SK-N-MC (cell line): ENCODE data around the gene ANKRD23.

Experiments used
- DNase-seq: peaks from one replicate; pipeline ENCODE4 v3.0.0-alpha.2; 2011; ENCODE audit warnings: low read depth, low spot score
- H3K27ac ChIP-seq: fragments of 200-600 bp; sonication (generic); 2 replicates; pipeline ENCODE4 v1.5.1; 2016; ENCODE audit warnings: mixed run types
- H3K36me3 ChIP-seq: fragments of 200-600 bp; sonication (generic); 2 replicates; pipeline ENCODE4 v1.6.1; 2017; ENCODE audit warnings: antibody characterized with exemption, low read length, mixed read lengths; ENCODE audit not compliant: insufficient read depth
- H3K4me3 ChIP-seq: fragments of 200-600 bp; sonication (generic); 2 replicates; pipeline ENCODE4 v1.5.1; 2016
- H3K9ac ChIP-seq: fragments of 200-600 bp; sonication (generic); 2 replicates; pipeline ENCODE4 v1.8.0; 2017; ENCODE audit warnings: mixed run types, mixed read lengths; ENCODE audit not compliant: insufficient read length
- H3K9me3 ChIP-seq: fragments of 200-600 bp; sonication (generic); 2 replicates; pipeline ENCODE4 v1.6.1; 2017; ENCODE audit warnings: low read depth, mild to moderate bottlenecking, antibody characterized with exemption, low read length, moderate library complexity, mixed read lengths
- EZH2 ChIP-seq: fragments of 200-600 bp; sonication (generic); IDR thresholded peaks from one replicate; pipeline ENCODE4 v1.6.1; 2017; ENCODE audit warnings: antibody characterized with exemption
- FOXP2 ChIP-seq: optimal IDR thresholded peaks from 2 replicates; pipeline ENCODE3; 2011; ENCODE audit warnings: mild to moderate bottlenecking, moderate library complexity; ENCODE audit not compliant: insufficient read depth; ENCODE audit errors: extremely low read length, control extremely low read depth
- POLR2AphosphoS5 ChIP-seq: IDR thresholded peaks from 2 replicates; pipeline ENCODE4 v1.6.1; 2012; ENCODE audit warnings: mild to moderate bottlenecking, low read depth, low read length, borderline replicate concordance

The ANKRD23 gene

DNA sequence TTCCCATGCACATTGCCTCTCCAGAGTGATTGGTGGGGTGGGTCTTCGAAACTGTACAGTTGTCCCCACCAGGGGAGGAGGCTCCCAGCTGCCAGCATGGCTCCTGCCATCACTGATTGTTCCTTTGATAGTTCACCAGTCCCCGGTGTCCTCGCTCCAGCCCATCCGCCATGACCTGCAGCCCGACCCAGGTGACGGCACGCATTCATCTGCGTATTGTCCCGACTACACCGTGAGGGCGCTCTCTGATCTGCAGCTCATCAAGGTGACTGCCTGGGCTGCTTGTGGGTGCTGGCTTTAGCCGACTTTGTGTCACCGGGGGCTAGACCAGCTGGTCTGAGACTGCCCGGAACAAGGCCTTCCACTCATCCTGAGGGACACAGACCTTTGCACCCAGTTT, 15.4 kb downstream of the ANKRD23 start:
- no peak overlapping the region for H3K9ac ChIP-seq
- peaks cover 15% of the 10 kb centered on the region; the same call in 1 of the 2 replicates for H3K36me3 ChIP-seq
- H3K4me3 ChIP-seq, result no peak overlapping the region
- TF ChIP-seq FOXP2, result no peak
- no peak for TF ChIP-seq POLR2AphosphoS5
- no peak for TF ChIP-seq EZH2
- no peak for DNase-seq
- no peaks in the 10 kb centered on the region for H3K9me3 ChIP-seq
- H3K27ac ChIP-seq, result no peak overlapping the region

DNA sequence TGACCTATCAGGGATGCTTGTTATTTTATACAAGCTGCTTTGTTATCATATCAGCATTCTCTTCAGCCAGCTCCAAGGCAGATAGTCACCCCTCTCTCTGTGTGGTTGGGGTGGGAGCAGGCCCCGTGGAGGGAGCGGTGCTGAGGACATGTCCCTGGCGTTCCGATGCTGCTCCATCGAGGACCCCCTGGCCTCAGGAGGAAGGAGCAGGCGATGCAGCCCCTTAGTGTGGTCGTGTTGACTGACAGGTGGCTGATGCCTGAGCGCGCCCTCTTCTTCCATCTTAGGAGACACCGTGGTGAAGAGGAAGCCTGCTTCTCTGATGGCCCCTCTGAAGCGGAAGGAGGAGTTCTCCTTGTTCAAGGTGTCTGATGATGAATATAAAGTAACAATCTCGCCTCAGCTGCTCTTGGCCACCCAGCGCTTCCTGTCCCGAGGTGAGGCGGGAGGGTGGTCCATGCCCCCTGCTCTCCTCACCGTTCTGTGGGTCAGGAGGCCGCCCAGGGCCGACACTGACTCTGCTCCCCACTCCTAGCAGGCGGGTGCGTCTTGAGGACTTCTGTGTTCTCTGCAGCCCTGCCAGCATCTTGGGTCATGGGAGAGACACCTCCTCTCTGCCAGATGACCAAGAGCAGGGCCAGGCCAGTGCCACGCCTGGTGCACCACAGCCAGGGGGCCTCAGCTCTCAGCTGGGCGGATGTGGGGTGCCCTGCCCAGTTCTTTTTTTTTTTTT, 17.1 kb downstream of the ANKRD23 start:
- Histone ChIP-seq H3K4me3 (no peak overlapping the region), H3K9ac (no peak overlapping the region), H3K27ac (no peak overlapping the region), H3K36me3 (peaks cover 15% of the 10 kb centered on the region; the same call in 1 of the 2 replicates), H3K9me3 (no peaks in the 10 kb centered on the region)
- DNase-seq, result no peak
- TF ChIP-seq EZH2, result no peak
- no peak for TF ChIP-seq POLR2AphosphoS5
- TF ChIP-seq FOXP2, result no peak

DNA sequence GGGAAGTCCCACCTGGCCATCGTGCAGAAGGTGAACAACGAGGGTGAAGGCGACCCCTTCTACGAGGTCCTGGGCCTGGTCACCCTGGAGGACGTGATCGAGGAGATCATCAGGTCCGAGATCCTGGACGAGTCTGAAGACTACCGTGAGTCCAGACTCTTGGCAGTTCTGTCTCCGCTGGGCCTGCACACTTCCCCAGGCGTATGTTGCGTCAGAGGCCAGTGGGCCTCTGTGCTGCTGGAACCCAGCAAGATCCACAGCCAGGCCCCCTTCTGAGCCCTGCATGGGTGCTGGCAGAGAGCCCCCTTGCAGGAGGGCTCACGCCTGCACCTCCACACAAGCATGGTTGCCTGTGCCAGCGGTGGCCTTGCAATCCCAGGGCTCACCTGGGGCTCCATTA, 18.8 kb downstream of the ANKRD23 start:
- no peak overlapping the region for H3K4me3 ChIP-seq
- DNase-seq, result no peak
- peaks cover 8% of the 10 kb centered on the region; the same call in 1 of the 2 replicates for H3K36me3 ChIP-seq
- H3K9ac ChIP-seq, result no peak overlapping the region
- no peak for TF ChIP-seq FOXP2
- H3K9me3 ChIP-seq, result no peaks in the 10 kb centered on the region
- H3K27ac ChIP-seq, result no peak overlapping the region

DNA sequence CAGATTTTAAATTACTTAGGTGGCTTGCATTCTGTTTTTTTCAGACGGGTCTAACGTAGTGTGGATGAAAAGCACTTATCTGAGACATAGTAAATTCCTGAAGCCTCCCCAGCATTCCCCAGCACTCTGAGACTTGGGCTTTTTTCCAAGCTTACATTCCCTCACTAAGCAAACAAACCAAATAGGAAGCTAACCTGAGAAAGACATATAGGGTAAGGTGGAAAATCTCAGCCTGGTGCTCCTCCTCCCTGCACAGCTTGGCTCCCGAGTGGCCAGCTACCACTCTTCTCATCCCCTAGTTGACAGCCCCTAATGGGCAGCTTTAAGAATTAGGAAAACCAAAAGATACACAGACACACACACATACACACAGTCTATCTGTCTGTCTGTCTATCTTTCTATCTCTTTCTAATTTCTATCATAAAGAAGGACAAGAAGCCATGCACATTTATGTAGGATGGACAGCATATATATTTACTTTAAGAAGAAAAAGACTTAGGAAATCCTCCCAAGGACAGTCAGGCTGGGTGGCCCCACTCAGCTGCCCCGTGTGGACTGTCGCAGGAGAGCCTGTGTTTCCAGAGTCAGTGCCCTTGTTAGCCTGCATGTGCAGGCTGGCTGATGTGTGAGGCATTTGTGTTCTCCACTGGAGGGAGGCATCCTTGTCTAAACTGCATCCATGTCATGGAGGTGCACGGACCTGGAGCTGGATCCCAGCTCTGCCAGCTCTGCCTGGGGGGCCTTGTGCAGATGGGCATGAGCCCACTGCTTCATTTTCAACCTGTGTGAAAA, 19.5 kb downstream of the ANKRD23 start:
- DNase-seq, result no peak
- H3K9me3 ChIP-seq, result no peaks in the 10 kb centered on the region
- H3K36me3 ChIP-seq, result peaks cover 5% of the 10 kb centered on the region; the same call in 1 of the 2 replicates
- H3K4me3 ChIP-seq, result no peak overlapping the region
- no peak for TF ChIP-seq POLR2AphosphoS5
- TF ChIP-seq EZH2, result no peak
- no peak for TF ChIP-seq FOXP2
- no peak overlapping the region for H3K27ac ChIP-seq
- no peak overlapping the region for H3K9ac ChIP-seq

DNA sequence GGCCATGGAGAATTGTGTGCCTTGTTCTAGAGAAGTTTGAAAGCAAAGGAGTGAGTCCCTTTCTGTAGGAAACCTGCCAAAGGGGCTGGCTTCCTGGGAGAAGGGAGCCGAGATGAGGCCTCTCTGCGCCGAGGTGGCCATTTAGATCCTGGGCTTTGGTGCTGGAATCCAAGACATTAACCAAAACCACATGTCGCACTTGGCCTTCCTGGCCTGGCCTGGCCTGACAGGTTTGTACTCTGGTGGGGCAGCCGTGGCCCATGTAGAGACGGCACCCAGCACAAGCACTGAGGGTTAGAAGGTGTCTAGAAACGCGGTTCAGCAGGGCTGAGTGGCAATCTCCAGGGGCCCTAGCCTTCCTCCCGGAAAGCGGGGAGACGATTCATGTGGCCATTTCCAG, 20.6 kb downstream of the ANKRD23 start:
- H3K36me3 ChIP-seq, result no peaks in the 10 kb centered on the region; the same call in 1 of the 2 replicates

DNA sequence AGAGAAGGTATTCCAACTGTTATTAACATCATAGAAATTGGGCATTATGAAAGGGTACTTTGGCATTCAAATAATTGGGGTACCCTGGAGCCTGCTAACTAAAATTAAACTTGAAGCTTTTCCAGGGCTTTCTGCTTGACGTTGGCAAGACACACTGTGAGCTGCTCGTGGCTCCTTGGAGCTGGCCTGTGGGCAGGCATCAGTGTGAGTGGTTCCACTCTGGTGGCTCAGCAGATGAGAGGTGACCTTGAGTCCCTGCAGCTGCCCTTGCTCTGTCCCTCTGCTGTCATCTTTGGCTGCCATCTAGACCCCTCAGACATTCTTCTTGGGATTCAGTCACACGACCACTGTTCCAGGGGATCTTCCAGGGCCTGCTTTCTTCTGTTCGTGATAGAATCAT, 21.0 kb downstream of the ANKRD23 start:
- Histone ChIP-seq H3K4me3 (no peak overlapping the region), H3K27ac (no peak overlapping the region), H3K9me3 (no peaks in the 10 kb centered on the region), H3K36me3 (no peaks in the 10 kb centered on the region), H3K9ac (no peak overlapping the region)
- TF ChIP-seq POLR2AphosphoS5 (no peak), FOXP2 (no peak), EZH2 (no peak)
- no peak for DNase-seq

More for the DNA sequence above, 20.6 kb downstream of the ANKRD23 start:
- no peaks in the 10 kb centered on the region for H3K9me3 ChIP-seq
- no peak overlapping the region for H3K9ac ChIP-seq
- no peak overlapping the region for H3K27ac ChIP-seq
- TF ChIP-seq EZH2, result no peak
- TF ChIP-seq FOXP2, result no peak
- no peak for TF ChIP-seq POLR2AphosphoS5
- no peak overlapping the region for H3K4me3 ChIP-seq
- DNase-seq, result no peak

DNA sequence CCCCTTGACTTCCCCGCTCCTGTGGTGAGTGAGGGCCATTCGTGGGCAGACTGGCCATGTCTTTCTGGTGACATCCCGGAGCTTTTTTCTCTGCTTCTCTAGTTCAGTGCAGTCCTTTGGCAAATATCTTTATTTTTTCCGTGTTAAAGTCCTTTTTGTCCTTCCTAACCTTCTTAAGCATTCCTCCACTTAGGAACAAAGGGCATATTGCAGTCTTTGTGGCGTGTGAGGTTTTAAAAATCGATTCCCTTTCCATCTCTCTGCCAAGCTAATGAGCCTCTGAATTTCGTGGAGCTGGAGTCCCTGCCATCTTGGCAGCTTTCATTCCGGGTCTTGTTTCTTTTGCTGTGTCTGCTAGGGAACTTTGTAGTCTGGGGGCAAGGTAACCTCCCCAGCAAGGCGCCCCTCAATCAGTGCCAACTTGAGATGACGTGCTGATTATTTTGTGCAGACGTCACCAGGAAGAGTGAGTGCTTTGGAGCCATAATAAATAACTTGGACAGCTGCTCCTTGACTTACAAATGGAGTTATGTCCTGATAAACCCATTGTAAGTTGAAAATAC, 22.6 kb downstream of the ANKRD23 start:
- DNase-seq, result no peak
- Histone ChIP-seq H3K9me3 (no peaks in the 10 kb centered on the region), H3K27ac (no peak overlapping the region), H3K9ac (no peak overlapping the region), H3K4me3 (no peak overlapping the region), H3K36me3 (no peaks in the 10 kb centered on the region)
- TF ChIP-seq FOXP2, result no peak
- TF ChIP-seq POLR2AphosphoS5, result no peak
- TF ChIP-seq EZH2, result no peak

DNA sequence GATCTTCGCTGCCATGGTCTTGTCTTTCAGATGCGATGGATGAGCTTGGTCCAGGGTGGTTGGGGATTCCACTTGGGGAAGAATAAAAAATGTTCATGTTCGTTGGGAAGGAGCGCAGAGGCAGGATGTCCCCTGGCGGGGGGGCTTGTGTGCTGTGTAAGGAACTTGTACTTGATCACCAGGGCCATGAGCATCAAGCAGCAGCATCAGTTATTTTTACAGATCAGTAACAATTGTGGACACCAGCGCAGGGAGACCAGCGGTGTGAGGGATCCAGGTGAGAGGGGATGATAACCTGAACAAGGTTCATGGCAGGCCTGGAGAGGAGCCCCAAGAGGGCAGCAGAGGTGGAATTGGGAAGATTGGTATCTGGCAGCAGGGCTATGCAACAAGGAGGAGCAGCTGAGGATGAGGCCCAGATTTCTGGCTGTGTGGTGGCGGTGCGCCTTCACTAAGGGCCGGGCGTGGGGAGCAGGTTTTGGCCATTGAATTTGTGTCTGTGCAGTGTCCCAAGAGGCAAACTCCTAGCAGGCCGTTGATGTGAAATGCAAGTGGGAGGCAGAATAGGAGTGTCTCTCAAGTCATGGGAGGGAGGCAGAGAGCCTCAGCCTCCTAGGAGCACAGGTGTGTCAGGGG, 23.8 kb downstream of the ANKRD23 start:
- TF ChIP-seq EZH2, result no peak
- TF ChIP-seq FOXP2, result no peak
- TF ChIP-seq POLR2AphosphoS5, result no peak
- Histone ChIP-seq H3K4me3 (no peak overlapping the region), H3K9ac (no peak overlapping the region), H3K36me3 (no peaks in the 10 kb centered on the region), H3K9me3 (no peaks in the 10 kb centered on the region), H3K27ac (no peak overlapping the region)
- no peak for DNase-seq
